LNCaP clone FGC (cell line): ENCODE results near the gene BHLHE23.

Source experiments
- DNase-seq: peaks from one replicate; pipeline ENCODE4 v3.0.0-alpha.2; 2011; ENCODE audit warnings: low read depth
- H3K4me3 ChIP-seq: 2 replicates; pipeline ENCODE4 v1.5.1; 2011; ENCODE audit warnings: mild to moderate bottlenecking, low read depth, low read length, control low read depth
- TF ChIP-seq, protein P1 (sequence below): IDR thresholded peaks from 2 replicates; pipeline ENCODE4 v1.5.1; 2012; ENCODE audit warnings: mild to moderate bottlenecking; ENCODE audit not compliant: control insufficient read depth, insufficient read depth; ENCODE audit errors: extremely low read depth

BHLHE23 gene

DNA sequence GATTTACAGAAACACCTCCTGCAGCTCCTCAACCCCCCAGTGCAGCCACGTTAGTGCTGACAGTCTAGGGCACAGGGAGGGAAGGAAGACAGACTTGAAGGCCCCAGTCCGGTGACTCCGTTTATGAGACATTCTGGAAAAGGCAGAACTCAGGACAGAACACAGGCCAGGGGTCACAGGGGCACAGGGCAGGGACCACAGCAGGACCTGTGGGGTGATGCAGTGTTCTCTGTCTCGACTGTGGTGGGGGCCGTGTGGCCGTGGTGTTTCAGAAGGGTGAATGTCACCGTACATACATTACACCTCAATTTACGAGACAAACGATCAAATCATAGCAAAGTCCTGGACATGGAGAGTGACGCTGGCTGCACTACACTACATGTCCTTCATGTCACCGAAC is 11.3 kb downstream of the BHLHE23 start:
- DNase-seq, result no peak
- no peak overlapping the region for H3K4me3 ChIP-seq
- TF ChIP-seq, protein P1, sequence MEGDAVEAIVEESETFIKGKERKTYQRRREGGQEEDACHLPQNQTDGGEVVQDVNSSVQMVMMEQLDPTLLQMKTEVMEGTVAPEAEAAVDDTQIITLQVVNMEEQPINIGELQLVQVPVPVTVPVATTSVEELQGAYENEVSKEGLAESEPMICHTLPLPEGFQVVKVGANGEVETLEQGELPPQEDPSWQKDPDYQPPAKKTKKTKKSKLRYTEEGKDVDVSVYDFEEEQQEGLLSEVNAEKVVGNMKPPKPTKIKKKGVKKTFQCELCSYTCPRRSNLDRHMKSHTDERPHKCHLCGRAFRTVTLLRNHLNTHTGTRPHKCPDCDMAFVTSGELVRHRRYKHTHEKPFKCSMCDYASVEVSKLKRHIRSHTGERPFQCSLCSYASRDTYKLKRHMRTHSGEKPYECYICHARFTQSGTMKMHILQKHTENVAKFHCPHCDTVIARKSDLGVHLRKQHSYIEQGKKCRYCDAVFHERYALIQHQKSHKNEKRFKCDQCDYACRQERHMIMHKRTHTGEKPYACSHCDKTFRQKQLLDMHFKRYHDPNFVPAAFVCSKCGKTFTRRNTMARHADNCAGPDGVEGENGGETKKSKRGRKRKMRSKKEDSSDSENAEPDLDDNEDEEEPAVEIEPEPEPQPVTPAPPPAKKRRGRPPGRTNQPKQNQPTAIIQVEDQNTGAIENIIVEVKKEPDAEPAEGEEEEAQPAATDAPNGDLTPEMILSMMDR, result no peak

DNA sequence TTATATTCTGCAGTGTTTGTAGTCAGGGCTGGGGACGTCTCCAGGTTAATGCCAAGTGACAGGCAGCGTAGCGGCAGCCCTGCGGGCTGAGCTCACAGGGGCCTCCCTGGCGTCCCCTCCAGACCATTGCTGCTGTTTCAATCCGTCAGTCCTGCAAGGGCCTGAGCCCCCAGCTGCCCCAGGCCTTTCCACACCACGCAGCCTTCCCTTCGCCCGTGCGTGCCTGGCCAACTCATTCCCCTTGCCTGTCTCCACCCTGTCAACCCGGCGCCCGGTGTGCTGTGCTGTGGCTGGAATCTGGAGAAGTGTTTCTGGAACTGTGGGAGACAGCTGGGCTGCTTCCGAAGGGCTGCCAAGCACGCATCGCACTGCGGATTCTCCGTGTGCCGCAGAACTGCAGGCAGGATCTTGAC is 11.9 kb downstream of the BHLHE23 start:
- no peak overlapping the region for H3K4me3 ChIP-seq
- TF ChIP-seq, protein P1, result no peak
- no peak for DNase-seq

DNA sequence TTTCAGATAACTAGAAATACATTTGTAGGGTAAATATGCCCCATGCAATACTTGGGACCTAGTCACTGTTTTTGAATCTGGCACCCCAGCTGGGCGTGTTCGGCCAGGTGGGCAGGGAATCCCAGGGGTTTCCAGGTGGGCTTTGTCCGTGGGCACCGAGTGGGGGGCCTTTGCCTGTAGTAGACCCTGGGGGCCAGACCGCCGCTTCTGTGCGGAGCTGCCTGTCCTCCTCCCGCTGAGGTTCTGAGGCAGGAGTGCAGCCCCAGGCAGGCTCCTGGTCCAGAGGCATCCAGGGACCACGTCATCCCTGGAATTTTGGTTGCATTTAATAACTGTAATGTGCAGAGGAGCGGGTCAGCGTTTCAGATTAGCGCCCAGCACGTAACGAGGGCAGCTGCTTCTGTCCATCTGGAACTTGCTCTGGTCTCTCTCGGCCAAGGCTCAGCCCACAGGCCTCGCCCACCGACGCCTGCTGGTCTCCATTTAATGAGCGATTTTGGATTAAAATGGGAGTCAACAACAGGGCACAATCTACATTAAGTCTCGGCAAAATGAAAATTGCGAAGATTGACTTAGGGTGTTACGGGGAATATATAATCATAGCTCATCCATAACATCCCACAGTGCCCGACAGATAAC is 12.8 kb downstream of the BHLHE23 start:
- no peak for DNase-seq
- TF ChIP-seq, protein P1, result no peak
- H3K4me3 ChIP-seq, result no peak overlapping the region

DNA sequence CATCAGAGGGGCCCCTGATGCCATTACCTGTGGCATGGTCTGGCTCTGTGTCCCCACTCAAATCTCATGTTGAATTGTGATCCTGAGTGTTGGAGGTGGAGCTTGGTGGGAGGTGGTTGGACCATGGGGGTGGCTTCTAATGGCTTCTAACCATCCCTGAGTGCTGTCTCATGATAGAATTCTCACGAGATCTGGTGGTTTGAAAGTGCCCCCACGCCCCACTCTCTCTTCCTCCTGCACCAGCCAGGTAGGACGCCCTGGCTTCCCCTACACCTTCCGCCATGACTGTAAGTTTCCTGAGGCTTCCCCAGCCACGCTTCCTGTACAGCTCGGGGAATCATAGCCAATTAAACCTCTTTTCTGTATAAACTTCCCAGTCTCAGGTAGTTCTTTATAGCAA is 14.9 kb downstream of the BHLHE23 start:
- TF ChIP-seq, protein P1, result no peak
- no peak overlapping the region for H3K4me3 ChIP-seq
- no peak for DNase-seq

DNA sequence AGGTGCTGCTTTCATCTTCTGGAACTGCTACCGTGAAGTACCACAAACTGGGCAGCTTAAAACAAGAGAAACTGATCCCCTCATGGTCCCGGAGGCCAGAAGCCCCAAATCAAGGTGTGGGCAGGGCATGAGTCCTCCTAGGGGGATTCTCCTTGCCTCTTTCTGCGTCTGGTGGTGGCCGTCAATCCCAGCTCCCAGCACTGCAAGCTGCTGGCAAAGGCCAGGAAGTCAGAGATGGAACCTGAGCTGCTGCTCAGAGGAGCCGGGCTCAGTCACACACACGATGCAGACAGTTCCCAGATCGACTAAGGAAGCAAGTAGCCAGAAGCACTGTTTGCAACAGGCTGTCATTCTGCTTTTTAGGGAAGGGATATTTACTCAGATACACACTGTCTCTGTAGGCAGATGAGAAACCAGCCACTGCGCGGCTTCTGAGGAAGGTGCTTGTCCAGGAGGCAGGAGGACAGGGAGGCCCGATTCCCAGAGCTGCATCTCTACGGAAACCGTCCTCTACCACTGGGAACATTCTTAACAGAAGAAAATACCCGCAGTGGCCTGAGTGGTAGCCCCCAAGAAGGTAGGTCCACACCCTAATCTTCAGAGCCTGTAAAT is 15.5 kb downstream of the BHLHE23 start:
- TF ChIP-seq, protein P1, result no peak
- H3K4me3 ChIP-seq, result no peak overlapping the region
- no peak for DNase-seq

DNA sequence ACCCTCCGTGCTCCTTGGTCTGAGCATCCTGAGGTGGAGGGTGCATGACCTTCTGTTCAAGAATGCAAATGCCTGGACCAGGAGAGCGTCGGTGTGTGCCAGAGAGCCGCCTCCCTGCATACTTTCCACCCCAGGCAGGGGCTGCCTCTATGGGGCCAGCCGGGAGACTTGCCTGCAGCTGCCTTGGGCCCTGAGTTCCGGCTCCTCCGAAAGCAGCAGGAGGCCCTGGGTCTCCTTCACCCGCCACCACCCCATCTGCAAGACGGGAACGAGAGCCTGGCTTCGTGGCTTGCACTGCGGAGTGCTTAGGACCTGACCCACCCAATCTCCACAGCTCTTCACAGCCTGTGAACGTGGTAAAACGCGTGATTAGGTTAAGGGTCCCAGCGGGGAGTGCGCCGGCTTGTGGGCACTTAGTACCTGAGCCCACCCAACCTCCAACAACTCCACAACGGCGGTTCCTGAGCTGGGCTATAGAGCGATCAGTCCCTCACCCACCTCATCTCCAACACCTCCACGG is 16.4 kb downstream of the BHLHE23 start:
- no peak for DNase-seq
- no peak overlapping the region for H3K4me3 ChIP-seq
- TF ChIP-seq, protein P1, result no peak
